GM13977 (cell line): Measurements from ENCODE around the gene TMEM52.

Experiments
- DNase-seq: peaks from one replicate; pipeline ENCODE4 v3.0.0; 2012; ENCODE audit warnings: low spot score
- CTCF ChIP-seq: IDR thresholded peaks from 2 replicates; pipeline ENCODE4 v1.5.1; 2012; ENCODE audit warnings: mild to moderate bottlenecking, control low read depth; ENCODE audit not compliant: insufficient read depth; ENCODE audit errors: extremely low read depth, missing control alignments
- in situ Hi-C: fragments of 300-500 bp; cut with MboI; formaldehyde crosslinking; loops from one replicate; pipeline ENCODE4 v1.12.0; 2022; ENCODE audit warnings: low sequenced_read_pairs, low pct_unique_long_range_greater_than_20kb, mixed read lengths, inconsistent platforms; ENCODE audit not compliant: unreplicated experiment

Gene TMEM52

GRCh38 chr1:1950940-1951339, 31.9 kb upstream of the TMEM52 start:
- no peak for DNase-seq
- in situ Hi-C loops, result loop anchor here (25.0 kb wide), 1 partner anchor 436 kb away; the partner anchor contains the start of genes MORN1 and RER1
- no peak for TF ChIP-seq CTCF

- no peak for DNase-seq
- in situ Hi-C loops, result no loop called here
- TF ChIP-seq CTCF, result no peak
Observed at GRCh38 chr1:1948783-1949182, 29.7 kb upstream of the TMEM52 start.

- DNase-seq, result no peak
- in situ Hi-C loops, result no loop called here
- TF ChIP-seq CTCF, result no peak
Observed at GRCh38 chr1:1947493-1947892, 28.4 kb upstream of the TMEM52 start.

DNA sequence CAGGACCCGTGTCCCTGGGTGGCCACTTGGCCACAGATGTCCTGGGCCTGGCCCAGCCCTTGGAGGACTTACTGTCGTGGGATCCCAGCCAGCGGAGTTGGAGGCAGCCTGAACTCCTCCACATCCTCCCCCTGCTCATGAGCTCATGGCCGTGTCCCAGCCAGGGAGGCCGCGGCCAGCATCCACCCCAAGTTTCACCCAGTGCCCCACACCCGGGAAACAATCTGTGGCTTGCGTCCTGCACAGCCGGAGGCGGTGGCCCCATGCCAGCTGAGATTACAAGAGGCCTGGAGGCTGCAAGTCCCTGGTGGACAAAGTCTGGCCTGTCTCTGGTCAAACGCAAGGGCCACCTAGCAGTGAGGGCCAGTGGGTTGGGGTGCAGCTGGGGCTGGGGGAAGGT, 27.5 kb upstream of the TMEM52 start:
- no peak for DNase-seq
- TF ChIP-seq CTCF, result no peak
- in situ Hi-C loops, result no loop called here

DNA sequence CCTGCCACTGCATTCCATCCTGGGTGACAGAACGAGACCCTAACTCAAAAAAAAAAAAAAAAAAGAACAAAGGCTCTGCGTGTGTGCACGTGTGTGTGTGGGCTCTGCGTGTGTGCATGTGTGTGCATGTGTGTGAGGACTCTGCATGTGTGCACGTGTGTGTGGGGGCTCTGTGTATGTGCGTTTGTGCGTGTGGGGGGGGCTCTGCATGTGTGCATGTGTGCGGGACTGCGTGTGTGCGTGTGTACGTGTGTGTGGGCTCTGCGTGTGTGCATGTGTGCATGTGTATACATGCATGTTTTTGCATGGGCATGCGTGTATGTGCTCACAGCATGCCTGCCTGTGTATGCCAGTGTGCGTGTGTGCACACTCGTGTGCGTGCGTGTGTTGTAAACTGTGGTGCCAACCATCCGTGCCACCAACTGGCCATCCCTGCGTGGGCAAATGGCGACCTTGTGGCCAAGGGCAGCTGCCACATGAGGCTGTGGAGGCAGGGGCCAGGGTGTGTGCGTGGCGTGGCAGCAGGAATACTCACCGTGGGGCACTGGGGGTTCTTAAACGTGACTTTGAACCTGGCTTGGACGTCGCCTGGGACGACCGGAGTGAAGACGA, 26.8 kb upstream of the TMEM52 start:
- in situ Hi-C loops, result no loop called here
- TF ChIP-seq CTCF, result no peak
- no peak for DNase-seq

DNA sequence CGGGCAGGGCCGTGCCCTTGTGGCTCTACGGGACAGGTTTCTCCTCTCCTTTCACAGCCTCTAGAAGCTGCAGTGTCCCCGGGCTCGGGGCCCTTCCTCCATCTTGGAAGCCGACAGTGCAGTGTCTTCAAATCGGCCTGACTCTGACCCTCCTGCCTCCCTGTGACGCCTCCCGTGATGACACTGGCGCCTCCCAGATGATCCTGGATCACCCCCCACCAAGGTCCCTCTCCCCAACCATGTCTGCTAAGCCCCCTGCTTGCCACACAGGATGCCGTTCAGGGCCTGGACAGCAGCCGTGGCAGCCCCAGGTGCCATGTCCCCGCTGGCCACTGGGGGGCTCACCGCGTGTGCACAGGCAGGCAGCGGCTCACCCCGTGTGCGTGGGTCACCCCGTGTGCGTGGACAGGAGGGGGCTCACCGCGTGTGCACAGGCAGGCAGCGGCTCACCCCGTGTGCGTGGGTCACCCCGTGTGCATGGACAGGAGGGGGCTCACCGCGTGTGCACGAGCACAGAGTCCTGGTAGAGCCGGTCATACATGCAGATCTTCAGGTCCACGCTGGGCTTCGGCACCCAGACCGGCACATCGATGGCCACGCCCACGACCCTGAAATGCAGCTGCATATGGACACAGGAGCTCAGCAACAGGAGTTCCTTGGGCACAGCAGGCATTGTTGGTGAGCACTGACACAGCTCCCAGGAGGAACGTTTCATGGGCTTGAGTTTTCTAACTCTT, 24.9 kb upstream of the TMEM52 start:
- DNase-seq, result peak; percentile 79
- in situ Hi-C loops, result no loop called here
- TF ChIP-seq CTCF, result peak; percentile 85
